ENCODE results near the gene C15orf61.

DNA sequence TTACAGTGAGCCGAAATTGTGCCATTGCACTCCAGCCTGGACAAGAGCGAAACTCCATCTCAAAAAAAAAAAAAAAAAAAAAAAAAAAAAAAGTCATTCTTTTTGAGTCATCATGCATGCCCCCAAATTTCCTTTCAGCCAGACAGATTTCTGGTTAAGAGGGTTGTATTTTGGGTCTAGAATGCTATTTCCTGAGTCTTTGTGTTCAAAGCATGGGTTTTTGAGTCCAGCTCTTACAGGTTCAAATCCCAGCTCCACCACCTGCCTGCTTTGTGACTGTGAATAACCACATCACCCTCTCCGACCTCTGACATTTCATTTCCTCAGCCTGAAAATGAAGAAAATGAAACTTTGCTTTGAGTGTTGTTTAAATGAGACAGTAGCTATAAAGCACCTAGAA lies 9.3 kb upstream of the C15orf61 start:
- TF ChIP-seq, protein P1, sequence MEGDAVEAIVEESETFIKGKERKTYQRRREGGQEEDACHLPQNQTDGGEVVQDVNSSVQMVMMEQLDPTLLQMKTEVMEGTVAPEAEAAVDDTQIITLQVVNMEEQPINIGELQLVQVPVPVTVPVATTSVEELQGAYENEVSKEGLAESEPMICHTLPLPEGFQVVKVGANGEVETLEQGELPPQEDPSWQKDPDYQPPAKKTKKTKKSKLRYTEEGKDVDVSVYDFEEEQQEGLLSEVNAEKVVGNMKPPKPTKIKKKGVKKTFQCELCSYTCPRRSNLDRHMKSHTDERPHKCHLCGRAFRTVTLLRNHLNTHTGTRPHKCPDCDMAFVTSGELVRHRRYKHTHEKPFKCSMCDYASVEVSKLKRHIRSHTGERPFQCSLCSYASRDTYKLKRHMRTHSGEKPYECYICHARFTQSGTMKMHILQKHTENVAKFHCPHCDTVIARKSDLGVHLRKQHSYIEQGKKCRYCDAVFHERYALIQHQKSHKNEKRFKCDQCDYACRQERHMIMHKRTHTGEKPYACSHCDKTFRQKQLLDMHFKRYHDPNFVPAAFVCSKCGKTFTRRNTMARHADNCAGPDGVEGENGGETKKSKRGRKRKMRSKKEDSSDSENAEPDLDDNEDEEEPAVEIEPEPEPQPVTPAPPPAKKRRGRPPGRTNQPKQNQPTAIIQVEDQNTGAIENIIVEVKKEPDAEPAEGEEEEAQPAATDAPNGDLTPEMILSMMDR (IDR thresholded peaks at IDR 0.05; ENCODE audit: poor library complexity, severe bottlenecking) = no peak
- TF ChIP-seq POLR2AphosphoS5 (IDR thresholded peaks at IDR 0.05) (no peak), EZH2 (IDR thresholded peaks at IDR 0.05; ENCODE audit: borderline replicate concordance, insufficient read depth, low read length, poor library complexity, severe bottlenecking) (no peak), REST (IDR thresholded peaks at IDR 0.05; ENCODE audit: borderline replicate concordance) (no peak)

Data from neural cell (in vitro differentiated cells).